ENCODE measurements around the gene TIMM13.

GRCh38 chr19:2394054-2394441 lies 33.3 kb downstream of the TIMM13 start:
- TF ChIP-seq POLR2A (IDR thresholded peaks at IDR 0.05; ENCODE audit: low read depth, low read length) = no peak
- no peak for TF ChIP-seq TAF1 (IDR thresholded peaks at IDR 0.05; ENCODE audit: borderline replicate concordance, low read depth, low read length)
- no peak for TF ChIP-seq POLR2AphosphoS5 (IDR thresholded peaks at IDR 0.05; ENCODE audit: low read depth, low read length)

Measured in GM12892 (cell line).